HFF-Myc (cell line): Measurements from ENCODE around the gene OTUD4.
"Not testable (repeated sequence)": the region's sequence is repeated elsewhere in the genome, so short reads cannot be mapped to it uniquely, and the experiment has no call there.

Experiments
- DNase-seq: peaks from one replicate; pipeline ENCODE4 v3.0.0-alpha.2; 2011; ENCODE audit warnings: low read depth; ENCODE audit errors: extremely low read depth
- H3K4me3 ChIP-seq: replicated peaks from 2 replicates; pipeline ENCODE4 v1.5.1; 2011; ENCODE audit warnings: low read depth, mild to moderate bottlenecking, control low read depth, low read length
- TF ChIP-seq, protein P1 (sequence below): IDR thresholded peaks from 2 replicates; pipeline ENCODE4 v1.5.1; 2012; ENCODE audit warnings: mild to moderate bottlenecking, low read depth, low read length, control low read depth; ENCODE audit errors: missing control alignments

Gene OTUD4

DNA sequence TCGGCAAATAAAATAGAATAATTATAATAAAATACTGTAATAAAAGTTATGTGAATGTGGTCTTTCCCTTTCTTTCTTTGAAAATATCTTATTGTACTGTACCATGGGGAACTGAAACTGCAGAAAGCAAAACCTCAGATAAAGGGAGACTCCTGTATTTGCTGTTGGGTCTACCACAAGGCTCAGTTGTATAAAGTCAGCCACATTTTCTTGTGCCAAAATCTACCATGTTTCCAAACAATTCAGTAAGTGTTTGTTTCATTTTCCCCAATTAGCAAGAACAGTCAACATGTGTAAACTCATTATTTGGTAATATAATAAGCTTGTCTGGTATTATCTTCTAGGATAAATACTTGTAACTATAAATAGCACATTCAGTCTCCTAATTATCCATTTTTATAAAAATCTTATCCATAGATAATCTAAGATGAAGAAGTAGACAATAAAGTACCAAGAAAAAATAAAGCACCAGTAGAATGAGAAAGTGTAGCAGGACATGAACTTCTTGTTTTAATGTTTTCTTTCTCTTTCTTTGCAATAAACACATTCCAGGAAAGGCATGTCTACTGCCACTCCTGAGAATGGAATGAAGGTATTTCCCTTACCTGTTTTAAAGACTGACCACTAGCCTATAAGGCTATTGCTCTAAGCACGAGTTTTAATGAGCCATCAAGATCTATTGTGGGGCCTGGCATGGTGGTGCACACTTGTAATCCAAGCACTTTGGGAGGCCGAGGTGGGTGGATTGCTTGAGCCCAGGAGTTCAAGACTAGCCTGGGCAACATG, 15.0 kb upstream of the OTUD4 start:
- TF ChIP-seq, protein P1, sequence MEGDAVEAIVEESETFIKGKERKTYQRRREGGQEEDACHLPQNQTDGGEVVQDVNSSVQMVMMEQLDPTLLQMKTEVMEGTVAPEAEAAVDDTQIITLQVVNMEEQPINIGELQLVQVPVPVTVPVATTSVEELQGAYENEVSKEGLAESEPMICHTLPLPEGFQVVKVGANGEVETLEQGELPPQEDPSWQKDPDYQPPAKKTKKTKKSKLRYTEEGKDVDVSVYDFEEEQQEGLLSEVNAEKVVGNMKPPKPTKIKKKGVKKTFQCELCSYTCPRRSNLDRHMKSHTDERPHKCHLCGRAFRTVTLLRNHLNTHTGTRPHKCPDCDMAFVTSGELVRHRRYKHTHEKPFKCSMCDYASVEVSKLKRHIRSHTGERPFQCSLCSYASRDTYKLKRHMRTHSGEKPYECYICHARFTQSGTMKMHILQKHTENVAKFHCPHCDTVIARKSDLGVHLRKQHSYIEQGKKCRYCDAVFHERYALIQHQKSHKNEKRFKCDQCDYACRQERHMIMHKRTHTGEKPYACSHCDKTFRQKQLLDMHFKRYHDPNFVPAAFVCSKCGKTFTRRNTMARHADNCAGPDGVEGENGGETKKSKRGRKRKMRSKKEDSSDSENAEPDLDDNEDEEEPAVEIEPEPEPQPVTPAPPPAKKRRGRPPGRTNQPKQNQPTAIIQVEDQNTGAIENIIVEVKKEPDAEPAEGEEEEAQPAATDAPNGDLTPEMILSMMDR = no peak
- no peak overlapping the region for H3K4me3 ChIP-seq
- DNase-seq = no peak

DNA sequence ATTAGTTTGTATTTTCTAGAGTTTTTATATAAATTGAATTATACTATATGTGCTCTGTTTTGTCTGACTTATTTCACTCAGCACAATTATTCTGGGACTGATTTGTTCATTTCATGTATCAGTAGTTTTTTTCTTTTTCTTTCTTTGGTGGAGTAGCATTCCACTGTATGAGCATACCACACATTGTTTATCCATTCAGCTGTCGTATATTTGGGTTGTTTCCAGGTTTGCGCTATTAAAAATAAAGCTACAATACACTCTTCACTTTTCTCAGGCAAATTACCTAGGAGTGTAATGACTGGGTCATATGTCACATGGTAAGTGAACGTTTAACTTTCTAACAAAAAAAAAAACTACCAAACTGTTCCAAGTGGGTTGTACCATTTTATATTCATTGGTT, 9.6 kb upstream of the OTUD4 start:
- TF ChIP-seq, protein P1 = no peak
- DNase-seq = no peak
- no peak overlapping the region for H3K4me3 ChIP-seq

DNA sequence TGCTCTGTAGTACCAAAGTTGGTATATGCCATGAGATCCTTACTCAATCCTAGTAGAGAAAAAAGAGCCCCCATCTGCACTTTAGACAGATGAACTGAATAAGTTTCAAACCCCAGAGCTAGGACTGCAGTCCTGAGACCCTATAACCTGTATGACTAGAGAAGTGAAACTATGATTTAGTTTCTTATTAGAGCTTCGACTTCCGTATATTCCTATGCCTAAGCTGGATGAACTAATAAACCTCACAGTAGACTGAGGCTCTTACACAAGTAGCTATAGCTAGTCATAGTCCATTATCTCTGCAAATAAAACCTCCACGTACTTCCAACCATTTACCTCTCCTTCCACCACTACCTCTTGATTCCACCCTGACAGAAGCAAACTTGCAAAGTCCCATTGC, 6.3 kb upstream of the OTUD4 start:
- TF ChIP-seq, protein P1 = no peak
- H3K4me3 ChIP-seq = no peak overlapping the region
- no peak for DNase-seq

DNA sequence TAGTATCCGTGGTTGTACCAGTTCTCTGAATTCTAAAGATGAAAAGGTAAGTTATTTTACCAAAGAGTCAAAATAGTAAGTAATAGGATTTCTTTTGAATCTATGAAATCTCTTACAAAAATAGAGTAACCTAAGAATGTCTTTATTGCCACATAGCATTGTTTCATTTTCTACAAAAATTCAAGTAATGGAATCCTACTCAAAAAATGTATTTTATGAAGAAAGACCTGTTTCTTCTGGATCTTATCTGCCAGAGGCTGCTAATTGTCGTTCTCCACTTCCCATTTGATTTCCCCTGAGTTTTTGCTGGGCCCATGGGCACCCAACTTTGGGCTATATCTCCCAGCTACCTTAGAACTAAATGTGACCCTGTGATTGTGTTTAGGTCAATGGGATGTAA, 3.2 kb upstream of the OTUD4 start:
- no peak for DNase-seq
- no peak overlapping the region for H3K4me3 ChIP-seq
- TF ChIP-seq, protein P1 = no peak

DNA sequence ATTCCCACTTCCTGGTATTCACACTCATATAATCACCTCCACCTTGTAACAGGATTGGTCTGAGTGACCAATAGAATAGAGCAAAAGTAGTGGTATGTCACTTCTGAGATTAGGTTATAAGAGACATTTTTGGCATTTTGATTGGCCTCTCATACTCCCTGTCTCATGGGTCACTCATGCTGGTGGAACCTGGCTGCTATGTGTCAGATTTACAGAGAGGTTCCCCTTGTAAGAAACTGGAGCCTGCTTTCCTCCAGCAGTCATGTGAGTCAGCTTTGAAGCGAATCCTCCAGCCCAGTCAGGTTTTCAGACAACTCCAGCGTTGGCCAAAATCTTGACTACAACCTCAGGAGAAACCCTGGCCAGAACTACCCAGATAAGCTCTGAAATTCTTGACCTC, 2.6 kb upstream of the OTUD4 start:
- TF ChIP-seq, protein P1 = no peak
- no peak overlapping the region for H3K4me3 ChIP-seq
- no peak for DNase-seq

DNA sequence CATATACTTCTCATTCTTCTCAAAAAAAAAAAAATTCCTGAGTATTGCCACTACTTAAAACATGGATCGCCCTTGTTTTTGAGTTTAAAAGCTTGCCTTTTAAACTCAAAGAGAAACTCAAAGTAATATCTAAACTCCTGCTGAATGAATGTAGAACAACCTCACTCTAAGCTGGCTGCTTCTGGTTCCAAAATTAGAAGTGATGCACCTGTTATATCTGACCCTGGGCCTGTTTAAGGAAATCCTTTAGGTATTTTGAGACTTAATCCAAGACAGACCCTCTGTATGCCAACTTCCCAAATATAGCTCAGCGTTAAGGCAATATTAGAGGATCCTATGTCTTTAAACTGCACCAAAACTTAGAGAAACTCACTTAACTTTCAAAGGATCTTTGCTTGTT, 1.8 kb upstream of the OTUD4 start:
- H3K4me3 ChIP-seq = no peak overlapping the region
- DNase-seq = no peak
- TF ChIP-seq, protein P1 = no peak

DNA sequence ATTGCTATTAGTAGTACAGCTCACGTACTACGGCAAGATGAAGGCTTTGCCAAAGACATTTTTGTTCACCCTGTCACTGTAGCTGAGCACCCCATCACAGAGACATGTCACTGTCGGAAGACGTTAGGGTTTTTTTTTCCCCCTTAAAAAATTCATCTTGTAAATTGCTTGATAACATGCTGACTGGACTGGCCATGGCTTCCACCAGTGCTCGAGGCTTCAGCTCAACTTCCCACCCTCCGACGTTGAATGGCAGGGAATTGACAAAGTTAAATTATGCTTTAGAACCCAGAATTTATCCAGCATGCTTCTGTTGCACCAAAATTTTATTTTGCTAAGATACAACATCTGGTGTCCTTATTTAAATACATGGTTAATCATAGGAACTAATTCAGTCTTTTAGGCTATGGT, 707 bp upstream of the OTUD4 start:
- DNase-seq = no peak
- TF ChIP-seq, protein P1 = no peak

DNA sequence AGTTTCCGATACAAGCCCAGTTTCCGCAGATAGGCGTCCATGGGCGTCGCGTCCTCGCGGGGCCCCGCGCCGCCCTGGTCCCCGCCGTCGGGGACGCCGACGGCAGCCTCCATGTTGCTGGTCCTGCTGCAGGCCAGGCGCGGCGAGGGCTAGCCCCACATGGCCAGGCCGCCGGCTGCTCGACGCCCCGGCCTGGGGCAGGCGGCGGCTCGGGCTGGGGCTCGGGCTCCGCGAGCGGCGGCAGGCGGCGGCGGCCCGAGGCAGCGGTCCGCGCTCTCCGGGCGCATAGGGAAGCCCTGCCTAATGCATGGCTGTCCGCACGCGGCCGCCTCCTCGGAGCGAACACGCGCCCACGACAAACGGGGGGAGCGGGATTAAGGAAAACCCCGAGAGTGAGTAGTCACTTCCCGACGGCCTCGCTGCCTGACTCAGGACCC, 510 bp downstream of the OTUD4 start:
- H3K4me3 ChIP-seq = peak overlapping the region; percentile 89
- DNase-seq = not testable (repeated sequence)

More for the DNA sequence above, 707 bp upstream of the OTUD4 start:
- H3K4me3 ChIP-seq = peak overlapping the region; percentile 89
